ENCODE data around the gene COL20A1.

The COL20A1 gene

GRCh38 chr20:63351811-63352591, 59.0 kb downstream of the COL20A1 start:
- DNase-seq = no peak

- no peak for DNase-seq
These were observed 59.8 kb downstream of the COL20A1 start for GRCh38 chr20:63352811-63353221.

GRCh38 chr20:63354636-63355350, 61.8 kb downstream of the COL20A1 start:
- DNase-seq = no peak

GRCh38 chr20:63355781-63356295, 62.9 kb downstream of the COL20A1 start:
- no peak for DNase-seq

- no peak for DNase-seq
These were observed 63.5 kb downstream of the COL20A1 start for GRCh38 chr20:63356511-63356910.

- DNase-seq = no peak
These were observed 64.2 kb downstream of the COL20A1 start for GRCh38 chr20:63356931-63357879.

- DNase-seq = no peak
These were observed 65.2 kb downstream of the COL20A1 start for GRCh38 chr20:63357921-63358905.

- no peak for DNase-seq
These were observed 66.4 kb downstream of the COL20A1 start for GRCh38 chr20:63359164-63359934.

- DNase-seq = no peak
These were observed 67.2 kb downstream of the COL20A1 start for GRCh38 chr20:63359937-63360849.

- DNase-seq = no peak
These were observed 68.0 kb downstream of the COL20A1 start, which contains the start of gene CHRNA4 for GRCh38 chr20:63360850-63361518. TSS of gene CHRNA4 (minus strand) at chr20:63361349. CDS start at chr20:63361165, 184 bp downstream.

GRCh38 chr20:63361519-63362435, 68.8 kb downstream of the COL20A1 start:
- no peak for DNase-seq

GRCh38 chr20:63362436-63363009, 69.5 kb downstream of the COL20A1 start:
- DNase-seq = no peak

GRCh38 chr20:63363013-63363957, 70.3 kb downstream of the COL20A1 start:
- no peak for DNase-seq

GRCh38 chr20:63363981-63364561, 71.1 kb downstream of the COL20A1 start:
- no peak for DNase-seq

GRCh38 chr20:63364801-63365585, 72.0 kb downstream of the COL20A1 start:
- DNase-seq = no peak
